Hematopoietic multipotent progenitor cell treated with erythropoietin and hydrocortisone succinate and interleukin-3 and kit ligand, for 8 days (in vitro differentiated cells): Measurements from ENCODE around the gene NUDT5.
A peak's percentile ranks its signal among the peaks of the same experiment; 100 is the strongest.
"Not testable (repeated sequence)": the region's sequence is repeated elsewhere in the genome, so short reads cannot be mapped to it uniquely, and the experiment has no call there.

Source experiments
- DNase-seq: peaks from one replicate; pipeline ENCODE4 v3.0.0-alpha.2; 2015

NUDT5 gene

DNA sequence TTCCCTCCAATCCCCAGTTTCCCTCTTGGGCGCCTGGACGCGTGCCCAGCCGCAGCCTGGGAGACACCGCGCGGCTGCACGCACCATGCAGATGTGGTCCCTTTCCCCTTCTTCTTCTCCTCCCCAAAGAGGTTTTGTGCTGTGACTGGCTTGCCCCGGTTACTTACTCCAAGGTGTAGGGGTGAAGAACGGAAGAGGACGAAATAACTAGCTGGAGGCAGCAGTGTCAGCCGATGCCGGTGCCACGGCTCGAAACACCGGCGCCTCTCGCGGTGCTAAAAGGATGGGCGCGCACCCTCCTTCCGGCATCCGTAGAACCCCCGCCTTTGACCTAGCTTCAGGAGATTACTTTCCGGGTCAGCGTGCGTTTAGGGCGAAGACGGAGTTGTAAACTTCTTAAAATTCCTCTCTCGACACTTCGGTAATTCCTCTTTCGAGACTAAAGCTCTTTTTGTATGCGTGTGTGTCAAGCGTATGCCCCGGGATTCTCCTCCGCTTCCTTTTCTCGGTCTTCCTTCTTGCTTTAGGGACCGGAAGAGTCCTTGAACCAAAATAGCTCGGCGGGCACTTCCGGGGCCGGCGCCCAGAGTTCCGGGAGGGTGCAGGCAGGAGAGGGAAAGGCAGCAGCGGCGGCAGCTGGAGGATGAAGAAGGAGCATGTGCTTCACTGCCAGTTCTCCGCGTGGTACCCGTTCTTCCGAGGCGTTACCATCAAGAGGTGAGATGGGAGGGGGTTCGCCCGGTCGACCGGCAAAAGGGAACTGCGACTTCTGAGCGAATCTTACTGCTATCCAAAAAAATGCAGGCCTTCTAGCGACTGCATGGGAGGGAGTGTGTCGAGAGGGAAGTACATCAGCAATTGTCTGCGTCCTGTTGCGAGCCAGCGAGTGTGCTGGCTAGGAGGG is at the start of gene NUDT5, which contains the start of gene CDC123:
Gene NUDT5, minus strand, starts transcription at position 289 of the 904 bp plus-strand sequence. CDS start 9,600 bp downstream, outside the sequence.
Gene CDC123, plus strand, starts transcription at position 586 of the 904 bp plus-strand sequence. Its CDS starts 58 bp downstream, at position 644.
- DNase-seq = peak; percentile 91

DNA sequence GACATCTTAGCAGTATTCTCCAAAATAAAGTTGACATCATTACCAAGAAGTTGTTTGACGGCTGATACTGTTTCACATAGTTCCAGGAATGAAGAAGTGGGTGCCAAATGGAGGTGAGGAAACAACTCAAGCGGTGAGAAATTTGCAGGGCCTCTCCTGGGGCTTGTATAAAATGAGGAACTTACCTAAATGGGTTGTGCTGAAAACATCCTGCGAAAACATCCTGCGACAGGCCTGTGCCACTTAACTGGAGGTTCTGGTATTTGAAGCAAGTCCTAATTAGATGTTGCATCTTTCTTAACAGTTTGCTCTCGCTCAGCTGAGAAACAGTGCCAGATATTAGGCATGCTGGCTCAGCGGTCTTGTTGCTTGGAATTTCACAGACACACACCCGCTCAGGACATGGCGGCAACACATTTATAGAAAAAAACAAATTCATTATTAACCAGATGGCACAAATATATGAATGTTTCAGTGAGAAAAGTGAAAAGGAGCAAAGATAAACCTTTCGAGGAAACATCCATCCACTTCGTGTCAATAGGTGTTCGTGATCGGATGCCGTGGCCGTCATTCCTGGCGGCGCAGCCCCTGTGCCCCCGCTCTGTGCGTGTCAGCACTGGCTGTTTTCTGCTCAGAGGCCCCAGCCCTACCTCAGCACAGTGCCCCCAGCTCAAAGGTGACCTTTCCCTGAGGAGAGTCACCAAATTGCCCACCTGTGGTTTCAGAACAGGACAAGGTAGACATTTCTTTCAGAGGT is 48.4 kb upstream of the NUDT5 start:
- peak; percentile 40 for DNase-seq

DNA sequence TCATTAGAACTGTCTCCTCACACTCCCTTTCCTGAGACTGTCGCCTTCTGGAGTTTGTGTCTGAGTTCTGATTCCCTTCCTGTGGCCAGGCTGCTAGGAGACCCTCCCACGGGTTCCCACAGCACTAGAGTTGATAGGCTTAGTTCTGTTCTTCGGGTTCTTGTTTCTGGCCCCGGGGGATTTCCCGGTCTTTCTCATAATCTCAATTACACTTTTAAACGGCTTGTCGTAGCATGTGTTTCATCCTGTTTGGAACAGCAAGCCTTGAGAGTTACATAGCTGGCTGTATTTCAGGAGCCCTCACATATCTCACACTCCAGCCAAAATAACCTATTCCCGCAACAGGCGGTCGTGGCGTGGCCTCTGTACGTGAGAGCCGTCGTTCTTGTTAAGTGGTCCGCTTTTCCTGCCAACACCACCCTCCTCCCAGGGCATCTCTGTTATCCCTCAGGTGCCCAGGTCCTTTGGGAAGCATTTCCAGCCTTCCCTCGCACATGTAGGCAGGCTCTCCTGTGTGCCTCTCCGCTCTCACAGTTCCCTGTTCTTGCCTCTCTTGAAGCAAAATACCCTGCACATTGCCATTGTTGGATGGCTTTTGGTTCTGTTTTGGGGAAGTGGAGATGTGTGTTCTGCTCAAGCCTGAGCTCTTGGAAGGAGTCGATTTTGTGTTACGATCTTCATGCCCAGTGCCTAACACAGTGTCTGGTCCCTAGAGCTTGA is 46.3 kb upstream of the NUDT5 start:
- DNase-seq = no peak

DNA sequence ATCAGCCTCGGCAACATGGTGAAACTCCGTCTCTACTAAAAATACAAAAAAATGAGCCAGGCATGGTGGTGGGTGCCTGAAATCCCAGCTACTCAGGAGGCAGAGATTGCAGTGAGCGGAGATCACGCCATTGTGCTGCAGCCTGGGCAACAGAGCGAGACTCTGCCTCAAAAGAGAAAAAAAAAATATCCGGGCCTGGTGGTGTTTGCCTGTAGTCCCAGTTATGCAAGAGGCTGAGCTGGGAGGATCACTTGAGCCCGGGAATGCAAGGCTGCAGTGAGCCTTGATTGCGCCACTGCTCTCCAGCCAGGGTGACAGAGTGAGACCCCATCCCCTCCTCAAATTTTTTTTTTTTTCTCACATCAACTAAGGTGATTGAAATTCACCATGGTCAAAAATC is 43.1 kb upstream of the NUDT5 start:
- no peak for DNase-seq

DNA sequence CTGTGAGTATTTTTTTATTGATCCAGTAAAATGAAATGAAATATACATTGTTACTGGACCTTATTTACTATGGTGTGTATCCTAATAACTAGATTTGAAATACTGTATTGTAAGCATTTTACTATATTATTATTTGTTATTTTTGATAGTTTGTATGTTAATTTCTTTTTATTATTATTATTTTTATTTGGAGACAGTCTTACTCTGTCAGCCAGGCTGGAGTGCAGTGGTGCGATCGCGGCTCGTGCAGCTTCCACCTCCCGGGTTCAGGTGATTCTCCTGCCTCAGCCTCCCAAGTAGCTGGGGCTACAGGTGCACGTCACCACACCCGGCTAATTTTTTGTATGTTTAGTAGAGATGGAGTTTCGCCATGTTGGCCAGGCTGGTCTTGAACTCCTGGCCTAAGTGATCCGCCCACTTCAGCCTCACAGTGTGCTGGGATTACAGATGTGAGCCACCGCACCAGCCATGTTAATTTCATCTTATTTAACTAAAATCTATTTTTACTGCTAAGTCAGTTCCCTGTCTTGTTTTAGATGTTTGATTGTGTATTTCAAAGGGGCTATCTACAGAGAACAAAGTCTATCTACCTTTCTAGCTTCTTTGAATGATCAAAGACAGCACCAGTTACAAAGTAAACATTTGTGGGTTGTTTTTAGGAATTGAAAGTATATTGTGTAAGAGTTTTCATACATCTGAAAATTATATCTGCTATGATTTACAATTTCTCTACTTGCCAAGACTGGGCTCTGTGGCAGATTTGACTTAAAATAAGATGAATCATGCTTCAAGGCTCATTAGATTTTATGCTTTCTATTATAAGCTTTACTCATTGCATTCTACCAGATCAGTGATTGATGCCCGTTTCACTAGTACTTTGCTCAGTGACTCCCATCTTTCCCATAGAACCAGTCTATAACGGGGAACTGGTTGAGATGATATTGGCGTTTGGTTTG is 41.9 kb upstream of the NUDT5 start:
- DNase-seq = no peak

GRCh38 chr10:12235796-12236195 is 40.1 kb upstream of the NUDT5 start:
- DNase-seq = no peak

DNA sequence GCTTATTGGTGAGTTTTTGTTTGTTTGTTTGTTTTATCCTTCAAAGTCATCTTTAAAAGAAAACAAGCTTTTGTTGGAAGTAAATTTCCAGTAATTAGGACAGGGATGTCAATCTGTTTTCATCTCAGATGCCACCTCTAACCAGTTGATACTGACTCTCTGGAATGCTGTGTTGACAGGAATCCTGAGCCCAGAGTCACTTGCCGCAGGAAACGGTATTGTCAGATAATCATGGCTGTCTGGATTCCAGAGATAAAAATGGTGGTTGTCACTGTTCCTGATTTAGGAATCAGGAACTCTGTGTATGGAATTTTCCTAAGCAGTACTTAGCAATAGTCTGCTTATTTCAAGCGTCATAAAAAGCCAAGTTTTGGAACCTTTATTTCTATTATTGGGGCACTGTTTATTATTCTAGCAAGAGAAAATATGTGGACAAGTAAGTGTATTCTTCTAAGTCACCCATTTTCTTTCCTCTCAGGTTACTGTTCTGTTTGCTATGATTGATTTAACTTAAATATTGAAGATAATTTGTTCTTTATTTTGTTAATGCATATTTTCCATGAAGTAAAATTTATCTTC is 39.5 kb upstream of the NUDT5 start:
- DNase-seq = no peak

GRCh38 chr10:12234687-12235086 is 39.0 kb upstream of the NUDT5 start:
- DNase-seq = not testable (repeated sequence)

GRCh38 chr10:12228851-12229250 is 33.2 kb upstream of the NUDT5 start:
- DNase-seq = no peak

GRCh38 chr10:12226438-12226837 is 30.7 kb upstream of the NUDT5 start:
- DNase-seq = not testable (repeated sequence)

DNA sequence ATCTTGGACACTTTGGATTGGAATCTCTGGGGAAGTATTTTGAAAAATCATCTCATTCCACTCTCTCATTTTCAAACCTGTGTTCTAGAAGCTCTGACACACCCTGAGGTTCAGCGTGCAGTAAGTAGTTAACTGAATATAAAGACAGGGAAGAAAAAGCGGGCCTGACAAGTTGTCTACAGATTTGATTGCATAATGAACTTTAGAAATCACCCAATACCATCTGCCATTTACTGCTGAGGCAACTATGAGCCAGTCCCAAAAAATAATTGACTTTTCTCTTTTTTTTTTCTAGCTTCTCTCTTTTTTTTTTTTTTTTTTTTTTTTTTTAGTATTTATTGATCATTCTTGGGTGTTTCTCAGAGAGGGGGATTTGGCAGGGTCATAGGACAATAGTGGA is 29.8 kb upstream of the NUDT5 start:
- DNase-seq = no peak

GRCh38 chr10:12221323-12222298 is 25.9 kb upstream of the NUDT5 start:
- peak; percentile 56 for DNase-seq

DNA sequence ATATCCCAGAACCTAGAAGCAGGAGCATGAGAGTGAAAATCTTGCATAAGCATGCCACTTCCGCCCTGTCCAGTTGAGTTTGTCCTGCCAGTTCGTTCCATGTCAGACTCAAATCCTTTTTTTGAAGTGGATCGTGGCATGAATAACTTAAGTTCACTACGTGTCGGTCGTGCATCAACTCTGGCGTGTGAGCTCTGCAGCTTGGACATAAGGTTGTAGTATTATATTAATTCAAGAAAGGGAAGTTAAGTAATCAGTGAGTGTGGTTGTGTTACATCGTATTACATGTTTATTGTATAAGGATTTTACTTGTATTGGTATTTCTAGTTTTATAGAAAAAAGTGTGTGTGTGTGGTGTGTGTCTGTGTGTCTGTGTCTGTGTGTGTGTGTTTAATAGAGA is 23.3 kb upstream of the NUDT5 start:
- no peak for DNase-seq

DNA sequence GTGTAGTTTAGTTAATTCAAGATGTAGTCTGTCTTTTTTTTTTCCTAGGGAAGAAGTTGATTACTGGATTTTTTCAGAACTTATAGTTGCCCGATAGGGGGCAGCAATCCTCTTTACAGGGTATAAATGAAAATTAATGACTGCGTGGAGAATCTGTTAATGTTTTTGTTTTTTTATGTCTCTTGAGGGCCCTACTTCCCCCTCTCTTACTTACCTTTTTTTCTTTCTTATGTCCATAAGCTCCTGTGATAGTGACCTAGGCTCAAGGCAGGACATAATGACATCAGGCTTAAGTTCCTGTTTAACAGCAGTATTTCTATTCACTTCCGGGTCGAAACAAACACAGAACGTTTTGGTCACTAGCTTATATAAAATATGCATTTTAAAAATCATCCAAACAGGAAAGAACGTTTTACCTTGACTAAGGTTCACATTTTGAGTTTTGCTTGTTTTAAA is 19.1 kb upstream of the NUDT5 start:
- peak; percentile 85 for DNase-seq

DNA sequence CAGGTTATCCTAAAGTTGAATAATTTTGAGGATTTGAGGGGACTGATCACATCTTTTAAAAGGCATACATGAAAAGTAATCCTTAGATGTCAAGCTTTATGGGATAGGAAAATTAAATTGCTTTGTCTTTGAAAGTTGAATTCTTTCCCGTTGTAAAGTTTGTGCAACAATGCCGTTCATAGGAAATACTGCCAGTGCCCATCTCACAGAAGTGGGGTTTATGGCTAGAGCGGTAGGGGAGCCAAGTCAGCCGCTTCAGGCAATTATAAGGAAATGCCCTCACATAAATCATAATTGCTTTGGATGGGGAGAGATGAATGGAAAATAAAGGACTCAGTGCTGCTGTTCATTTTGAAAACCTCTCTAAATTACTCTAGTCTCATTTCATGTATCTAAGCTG is 18.4 kb upstream of the NUDT5 start:
- DNase-seq = no peak

DNA sequence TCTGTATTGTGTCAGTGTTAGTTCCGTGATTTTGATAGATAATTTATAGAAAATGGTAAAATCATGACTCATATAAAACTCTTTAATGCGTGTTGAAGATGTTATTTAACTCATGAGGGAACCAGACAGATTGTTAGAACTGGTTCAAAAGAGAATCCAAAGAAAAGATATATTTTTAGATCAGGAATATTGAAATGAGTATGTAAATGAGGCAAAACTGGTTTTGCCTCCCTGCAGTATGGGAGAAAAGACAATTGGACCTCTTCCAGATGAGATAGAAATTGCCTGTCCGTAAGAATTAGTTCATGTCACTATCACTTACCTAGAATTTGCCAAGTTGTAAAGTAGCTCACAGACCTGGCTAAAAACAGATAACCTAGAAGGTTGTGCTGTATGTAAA is 17.9 kb upstream of the NUDT5 start:
- no peak for DNase-seq

DNA sequence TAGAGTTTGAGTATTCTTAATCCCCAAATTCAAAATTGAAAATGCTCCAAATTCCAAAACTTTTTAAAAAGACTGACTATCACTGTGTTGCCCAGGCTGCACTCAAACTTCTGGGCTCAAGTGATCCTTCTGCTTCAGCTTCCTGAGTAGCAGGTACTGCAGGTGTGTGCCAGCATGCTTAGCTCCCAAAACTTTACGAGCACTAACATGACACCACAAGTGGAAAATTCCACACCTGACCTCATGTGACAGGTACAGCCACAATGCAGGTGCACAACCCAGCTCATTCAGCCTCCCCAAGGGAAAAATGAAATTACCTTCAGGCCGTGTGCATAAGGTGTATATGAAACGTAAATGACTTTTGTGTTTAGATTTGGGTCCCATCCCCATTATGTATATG is 16.8 kb upstream of the NUDT5 start:
- no peak for DNase-seq

DNA sequence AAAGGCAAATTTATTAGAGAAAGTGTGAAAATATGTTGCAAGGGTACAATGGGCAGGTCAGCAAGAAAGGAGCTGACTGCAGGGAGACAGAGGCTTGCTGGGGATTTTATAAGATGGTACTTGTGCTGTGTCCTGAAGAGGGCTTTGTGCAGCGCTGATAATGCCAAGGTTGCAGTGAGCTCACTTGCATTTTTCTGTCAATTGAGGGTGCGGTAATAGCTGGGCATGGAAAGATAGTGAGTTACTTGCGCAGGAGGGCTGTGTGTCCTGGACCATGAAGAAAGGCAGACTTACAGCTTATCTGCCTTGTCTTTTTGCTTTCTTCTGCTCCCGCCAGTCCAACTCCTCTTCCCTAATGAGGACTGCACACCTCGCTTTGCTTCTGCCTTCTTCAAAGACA is 12.8 kb upstream of the NUDT5 start:
- peak; percentile 95 for DNase-seq

DNA sequence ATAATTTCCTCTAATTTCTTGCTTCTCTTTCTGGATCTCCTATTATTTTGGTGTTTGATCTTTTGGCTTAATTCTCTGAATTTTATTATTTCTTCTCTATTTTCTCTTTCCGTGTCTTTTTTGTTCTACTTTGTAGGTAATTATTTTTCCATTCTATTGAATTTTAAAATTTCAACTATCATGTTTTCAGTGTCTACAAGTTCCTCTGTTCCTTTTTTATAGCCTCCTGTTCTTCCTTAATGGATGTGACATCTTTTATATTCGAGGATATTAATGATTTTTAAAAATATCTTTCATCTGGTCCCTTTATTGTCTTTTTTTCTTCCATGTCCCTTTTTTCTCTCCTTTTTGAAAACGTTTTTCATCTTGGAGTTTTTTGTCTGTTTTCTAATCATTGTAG is 11.4 kb upstream of the NUDT5 start:
- no peak for DNase-seq

DNA sequence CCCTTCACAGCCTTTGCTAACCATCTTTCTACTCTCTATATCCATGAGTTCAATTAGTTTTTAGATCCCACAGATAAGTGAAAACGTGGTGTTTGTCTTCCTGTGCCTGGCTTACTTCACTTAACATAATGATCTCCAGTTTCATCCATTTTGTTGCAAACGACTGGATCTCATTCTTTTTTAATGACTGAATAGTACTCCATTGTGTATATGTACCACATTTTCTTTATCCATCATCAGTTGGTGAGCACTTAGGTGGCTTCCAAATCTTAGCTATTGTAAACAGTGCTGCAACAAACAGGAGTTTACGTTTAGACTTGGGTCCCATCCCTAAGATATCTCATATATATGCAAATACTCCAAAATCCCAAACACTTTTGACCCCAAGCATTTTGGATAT is 9.4 kb upstream of the NUDT5 start:
- no peak for DNase-seq
